IPS-NIHi7 (cell line): ENCODE data around the gene DNAJC11.
"Not testable (repeated sequence)": the region's sequence is repeated elsewhere in the genome, so short reads cannot be mapped to it uniquely, and the experiment has no call there.

Experiments
- DNase-seq: peaks from one replicate; pipeline ENCODE4 v3.0.0; 2012; ENCODE audit warnings: mixed read lengths; ENCODE audit errors: extremely low spot score

DNAJC11 gene

DNA sequence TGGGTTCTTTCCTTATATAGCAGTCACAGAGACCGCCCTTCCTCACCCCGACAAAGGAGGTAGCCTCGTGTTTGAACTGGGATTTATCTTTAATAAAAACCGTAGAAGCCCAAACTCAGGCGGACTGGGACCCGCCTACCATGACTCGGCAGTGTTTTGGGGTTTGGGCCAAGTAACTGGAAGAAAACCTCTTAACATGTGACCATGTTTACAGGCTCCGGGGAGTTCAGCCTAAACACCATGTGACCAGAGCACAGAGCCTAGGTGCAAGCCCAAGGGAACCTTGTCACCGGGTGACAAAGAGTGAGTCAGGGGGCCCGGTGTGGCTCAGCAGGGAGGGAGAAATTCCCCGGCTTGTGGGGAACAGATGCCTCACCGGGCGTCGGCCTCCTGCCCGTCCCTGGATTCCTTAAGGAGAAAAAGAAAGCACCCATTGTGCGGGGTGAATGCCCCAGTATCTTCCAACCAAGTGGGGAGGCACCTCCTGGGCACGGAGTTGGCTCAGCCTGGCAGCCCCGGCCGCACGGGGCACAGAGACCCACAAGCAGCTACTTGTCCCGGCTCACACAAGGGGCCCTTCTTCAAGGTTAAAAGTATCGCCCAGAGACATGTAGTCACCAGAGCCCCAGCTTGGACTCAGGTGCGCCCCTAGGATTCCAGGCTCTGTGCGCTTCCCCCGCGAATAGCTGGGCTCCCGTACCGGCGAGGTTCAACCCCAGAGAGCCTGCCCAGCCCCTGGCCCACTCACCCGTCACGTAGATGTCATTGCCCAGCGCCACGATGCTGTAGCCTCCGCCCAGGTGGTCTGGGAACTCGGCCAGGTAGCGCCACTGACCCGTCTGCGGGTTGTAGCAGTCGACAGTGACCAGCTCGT, 100.3 kb downstream of the DNAJC11 start:
- DNase-seq, result peak; percentile 52

GRCh38 chr1:6600410-6601048, 101.1 kb downstream of the DNAJC11 start:
- DNase-seq, result no peak

DNA sequence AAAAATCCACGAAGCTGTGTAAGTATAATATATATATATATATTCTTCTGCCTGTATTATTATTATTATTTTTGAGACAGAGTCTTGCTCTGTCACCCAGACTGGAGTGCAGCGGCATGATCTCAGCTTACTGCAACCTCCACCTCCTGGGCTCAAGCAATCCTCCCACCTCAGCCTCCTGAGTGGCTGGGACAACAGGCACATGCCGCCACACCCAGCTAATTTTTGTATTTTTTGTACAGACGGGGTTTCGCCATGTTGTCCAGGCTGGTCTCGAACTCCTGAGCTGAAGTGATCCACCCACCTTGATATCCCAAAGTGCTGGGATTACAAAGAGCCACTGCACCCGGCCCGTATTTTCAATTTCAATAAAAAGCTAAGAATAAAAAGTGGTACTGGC, 101.6 kb downstream of the DNAJC11 start:
- DNase-seq, result not testable (repeated sequence)

DNA sequence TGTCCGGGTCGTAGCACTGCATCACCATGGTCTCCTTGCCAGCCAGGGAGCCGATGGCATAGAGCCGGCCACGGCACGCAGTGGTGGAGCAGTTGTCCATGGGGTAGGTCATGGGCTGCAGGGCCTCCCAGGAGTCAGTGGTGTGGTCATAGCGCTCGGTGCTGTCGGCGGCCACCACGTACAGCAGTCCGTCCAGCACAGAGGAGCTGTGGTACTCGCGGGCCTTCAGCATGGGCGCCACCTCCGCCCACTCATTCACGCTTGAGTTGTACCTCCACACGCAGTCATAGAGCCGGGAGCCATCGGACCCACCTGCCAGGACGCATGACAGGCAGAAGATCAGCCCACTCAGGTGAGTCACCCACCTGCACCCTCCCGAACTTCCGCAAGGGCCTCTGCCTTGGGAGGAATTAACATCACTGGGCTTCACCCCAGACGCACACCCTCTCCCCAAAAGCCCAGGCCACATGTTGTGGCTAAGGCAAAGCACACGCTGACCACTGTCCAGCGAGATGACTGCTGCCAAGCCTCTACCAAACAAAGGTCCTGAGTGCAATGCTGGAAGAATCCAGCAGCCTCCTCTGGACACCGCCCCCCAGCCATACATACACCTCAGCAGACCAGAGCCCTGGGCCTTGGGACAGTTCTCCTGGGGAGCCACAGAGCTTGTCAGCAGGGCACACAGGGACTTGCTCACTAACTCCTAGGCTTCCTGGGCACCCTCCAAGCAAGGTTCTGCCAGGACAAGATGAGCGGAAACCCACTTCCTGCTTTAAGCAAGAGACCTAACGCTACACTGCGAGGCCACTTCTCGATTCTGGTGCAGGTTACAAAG, 102.3 kb downstream of the DNAJC11 start:
- no peak for DNase-seq

DNA sequence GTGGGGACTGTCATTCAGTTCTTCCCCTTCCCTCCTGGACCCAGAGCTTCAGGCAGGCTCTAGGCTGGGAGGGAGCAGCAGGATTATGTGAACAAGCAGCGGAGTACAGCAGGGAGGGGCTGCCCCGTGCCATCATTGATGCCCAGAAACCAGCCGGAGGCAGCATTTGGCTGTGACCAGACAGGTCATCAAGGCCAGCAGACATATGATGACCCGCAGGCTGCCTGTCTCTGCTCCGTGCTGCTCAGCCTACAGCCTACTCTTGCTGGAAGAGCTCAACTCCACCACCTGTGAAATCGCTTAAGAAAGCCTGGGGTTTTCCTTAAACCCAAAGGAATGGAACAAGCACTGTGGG, 103.9 kb downstream of the DNAJC11 start:
- DNase-seq, result no peak

GRCh38 chr1:6596886-6597776, 104.5 kb downstream of the DNAJC11 start:
- no peak for DNase-seq

- DNase-seq, result no peak
Measured at GRCh38 chr1:6596351-6596750, 105.3 kb downstream of the DNAJC11 start.

- DNase-seq, result no peak
Measured at GRCh38 chr1:6594977-6595740, 106.5 kb downstream of the DNAJC11 start.

GRCh38 chr1:6593810-6594209, 107.8 kb downstream of the DNAJC11 start:
- DNase-seq, result no peak

- DNase-seq, result no peak
Measured at GRCh38 chr1:6592865-6593593, 108.6 kb downstream of the DNAJC11 start.

DNA sequence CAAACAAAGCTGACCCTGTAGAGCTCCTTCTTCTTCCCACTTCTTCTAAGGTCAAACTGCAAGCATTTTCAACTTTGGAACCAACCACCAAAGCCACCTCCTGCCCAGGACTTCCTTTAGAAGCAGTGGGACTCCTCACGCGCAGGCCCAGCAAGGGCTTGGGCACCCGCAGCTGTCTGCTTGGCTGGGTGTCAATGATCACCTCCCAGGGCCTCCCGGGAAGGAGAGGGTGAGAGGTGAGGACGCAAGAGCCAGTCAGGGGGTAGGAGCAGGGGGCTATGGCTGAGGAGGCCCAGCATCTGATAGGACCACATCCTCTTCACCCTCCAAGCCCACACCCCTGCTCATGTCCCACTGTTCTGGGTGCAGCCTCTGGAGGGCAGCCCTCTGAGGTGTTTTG, 109.2 kb downstream of the DNAJC11 start:
- DNase-seq, result no peak

DNA sequence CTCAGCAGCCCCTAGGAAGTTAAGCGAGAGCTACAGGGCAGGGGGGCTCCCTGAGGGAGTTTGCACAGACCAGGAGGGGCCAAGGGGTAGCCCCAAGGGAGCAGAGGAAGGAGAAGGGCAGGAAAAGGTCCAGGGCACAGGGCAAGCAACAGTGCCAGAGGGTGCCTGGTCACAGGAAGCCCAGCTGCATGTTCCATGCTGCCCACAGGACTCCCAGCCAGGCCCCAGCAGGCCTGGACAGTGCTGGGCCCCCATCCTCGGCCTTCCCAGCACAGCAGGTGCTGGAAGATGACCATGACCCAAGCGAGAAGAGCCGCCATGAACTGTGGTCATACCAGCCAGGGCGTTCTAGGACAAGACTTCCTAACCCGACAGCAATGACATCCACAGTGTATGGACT, 110.0 kb downstream of the DNAJC11 start:
- DNase-seq, result no peak

GRCh38 chr1:6591222-6591621, 110.4 kb downstream of the DNAJC11 start:
- no peak for DNase-seq

- DNase-seq, result no peak
Measured at GRCh38 chr1:6590046-6590445, 111.6 kb downstream of the DNAJC11 start.

- no peak for DNase-seq
Measured at GRCh38 chr1:6588893-6589520, 112.6 kb downstream of the DNAJC11 start.

GRCh38 chr1:6588128-6588892, 113.3 kb downstream of the DNAJC11 start:
- DNase-seq, result no peak

GRCh38 chr1:6587261-6588005, 114.2 kb downstream of the DNAJC11 start:
- DNase-seq, result no peak

- DNase-seq, result no peak
Measured at GRCh38 chr1:6586404-6586816, 115.2 kb downstream of the DNAJC11 start.
